NCI-H2227 treated with DMSO at 0.1 percent for 48 hours (cell line): Measurements from ENCODE around the gene EEF1A2.

ENCODE experiments used
- DNase-seq: peaks from one replicate; lab custom pipeline; 2025; lab: John Stamatoyannopoulos, UW

Gene EEF1A2

DNA sequence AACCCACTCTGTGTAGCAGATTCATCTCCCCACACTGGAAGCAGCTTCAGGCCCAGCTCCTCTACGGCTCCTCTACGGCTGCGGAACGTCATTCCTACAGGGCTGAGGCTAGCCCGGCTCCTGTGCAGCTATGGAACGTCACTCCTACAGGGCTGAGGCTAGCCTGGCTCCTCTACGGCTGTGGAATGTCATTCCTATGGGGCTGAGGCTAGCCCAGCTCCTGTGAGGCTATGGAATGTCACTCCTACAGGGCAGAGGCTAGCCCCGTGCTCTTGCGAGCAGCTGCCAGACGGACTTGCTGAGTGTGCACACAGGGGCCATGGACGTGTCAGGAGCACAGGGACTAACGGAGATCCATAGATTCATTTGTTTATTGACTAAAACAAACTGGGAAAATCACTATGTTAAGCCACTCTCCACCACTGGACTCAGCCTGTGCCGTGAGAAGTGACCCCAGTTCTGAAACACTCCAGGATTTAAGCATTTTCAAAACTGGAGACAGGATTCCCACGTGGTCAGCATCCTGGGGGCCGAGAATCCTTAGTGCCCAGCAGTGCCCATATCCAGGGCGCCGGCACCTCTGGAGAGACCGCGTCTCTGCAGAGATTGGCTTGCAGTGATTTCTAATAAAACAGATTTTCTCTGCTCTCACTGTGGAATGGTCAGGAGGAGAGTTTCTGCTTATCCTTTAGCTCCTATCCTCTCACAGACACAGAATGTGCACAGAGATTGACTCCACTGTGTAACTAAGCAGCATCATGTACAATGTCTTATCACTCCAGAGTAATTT is 31.4 kb downstream of the EEF1A2 start:
- DNase-seq = no peak

DNA sequence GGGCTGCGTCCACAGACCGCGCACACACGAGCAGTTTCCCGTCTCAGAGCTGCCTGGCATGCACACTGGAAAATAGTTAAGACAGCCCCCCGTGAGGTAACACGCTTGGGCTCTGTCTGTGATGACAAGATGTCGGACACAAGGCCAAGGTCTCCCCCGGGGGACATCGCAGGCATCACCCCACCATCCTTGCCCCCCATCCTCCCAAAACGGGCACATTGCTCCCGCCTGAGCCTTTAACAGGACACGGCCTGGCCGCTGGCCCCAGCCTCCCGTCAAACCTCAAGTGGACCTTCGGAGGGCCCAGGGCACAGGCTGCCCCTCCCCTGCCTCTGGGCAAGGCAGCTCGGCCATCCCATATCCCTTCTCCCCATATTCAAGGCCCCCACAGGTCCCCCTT is 32.0 kb downstream of the EEF1A2 start:
- DNase-seq = no peak

DNA sequence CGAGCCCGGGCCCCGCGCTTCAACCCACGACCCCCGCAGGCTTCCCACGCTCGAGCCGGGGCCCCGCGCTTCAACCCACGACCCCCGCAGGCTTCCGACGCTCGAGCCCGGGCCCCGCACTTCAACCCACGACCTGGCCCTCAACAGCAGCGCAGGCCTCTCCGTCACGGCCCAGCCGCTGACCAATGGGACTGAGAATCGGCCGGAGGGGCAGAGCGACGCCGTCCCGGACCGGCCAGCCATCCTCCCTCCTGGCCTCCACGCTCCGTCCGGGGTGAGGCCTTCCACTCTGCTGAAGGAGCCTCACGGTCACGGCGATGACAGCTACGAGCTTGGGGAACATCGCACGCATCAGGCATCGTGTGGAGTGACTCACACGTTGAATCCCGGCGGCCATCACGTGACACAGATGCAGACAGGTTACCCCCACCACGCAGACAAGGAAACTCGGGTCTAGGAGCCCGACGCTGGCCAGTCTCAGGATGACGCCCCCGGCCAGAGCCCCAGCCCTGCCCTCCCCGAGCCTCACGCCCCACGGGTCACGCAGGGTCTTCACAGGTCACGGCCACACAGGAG is 32.5 kb downstream of the EEF1A2 start:
- DNase-seq = no peak

DNA sequence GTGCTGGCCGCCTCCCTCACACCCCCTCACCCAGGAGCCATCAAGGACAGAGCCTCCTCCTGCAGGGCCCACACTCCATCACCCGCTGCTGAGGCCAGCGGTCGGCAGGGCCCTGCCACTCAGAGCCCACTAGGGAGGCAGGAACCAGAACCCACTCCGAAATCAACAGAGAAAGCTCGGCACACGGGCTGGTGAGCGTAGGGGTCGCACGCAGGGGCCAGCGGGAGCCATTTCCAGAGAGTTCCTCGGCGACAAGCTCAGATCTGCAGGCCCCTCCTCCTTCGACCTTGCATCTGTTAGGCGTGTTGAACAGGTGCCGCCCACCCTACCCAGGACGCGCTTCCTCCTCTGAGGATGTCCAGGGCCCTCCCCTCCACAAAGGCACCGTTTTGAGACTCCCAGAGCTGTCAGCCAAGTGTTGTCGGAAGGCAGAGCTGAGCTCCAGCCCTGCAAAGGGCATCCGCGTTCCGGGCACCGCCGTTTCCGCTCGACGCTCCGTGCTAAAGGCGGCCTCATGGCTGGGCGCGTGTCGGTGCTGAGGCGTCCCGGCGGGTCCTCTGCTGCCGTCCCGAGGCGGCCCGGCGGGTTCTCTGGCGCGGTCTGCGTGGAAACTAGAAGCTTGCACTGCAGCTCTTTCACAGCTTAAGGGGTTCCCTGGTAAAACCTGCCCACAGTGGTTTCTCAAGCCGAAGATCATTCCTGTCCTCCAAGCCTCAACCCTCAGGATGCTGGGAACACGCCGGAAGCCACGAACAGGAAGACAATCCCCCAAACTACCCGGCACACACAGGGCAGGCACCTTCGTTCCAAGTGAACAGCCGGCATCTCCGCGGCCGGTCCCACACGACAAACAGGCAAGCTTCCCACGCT is 33.3 kb downstream of the EEF1A2 start:
- DNase-seq = no peak

DNA sequence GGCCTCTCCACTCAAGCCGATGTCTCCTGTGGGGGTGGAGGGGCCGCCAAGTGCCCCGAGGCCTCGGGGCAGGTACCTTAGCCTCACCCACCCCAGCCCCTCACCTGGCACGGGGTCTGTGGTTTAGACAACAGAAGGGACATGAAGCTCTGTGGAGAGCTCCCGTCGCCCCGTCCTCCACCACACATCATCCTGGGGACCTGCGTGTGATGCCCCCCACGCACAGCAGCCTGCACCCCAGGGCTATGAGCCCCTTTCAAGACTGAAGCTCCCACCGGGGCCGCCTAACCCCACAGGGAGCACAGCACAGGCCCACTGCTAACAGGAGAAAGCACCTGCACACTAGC is 34.6 kb downstream of the EEF1A2 start:
- DNase-seq = no peak

DNA sequence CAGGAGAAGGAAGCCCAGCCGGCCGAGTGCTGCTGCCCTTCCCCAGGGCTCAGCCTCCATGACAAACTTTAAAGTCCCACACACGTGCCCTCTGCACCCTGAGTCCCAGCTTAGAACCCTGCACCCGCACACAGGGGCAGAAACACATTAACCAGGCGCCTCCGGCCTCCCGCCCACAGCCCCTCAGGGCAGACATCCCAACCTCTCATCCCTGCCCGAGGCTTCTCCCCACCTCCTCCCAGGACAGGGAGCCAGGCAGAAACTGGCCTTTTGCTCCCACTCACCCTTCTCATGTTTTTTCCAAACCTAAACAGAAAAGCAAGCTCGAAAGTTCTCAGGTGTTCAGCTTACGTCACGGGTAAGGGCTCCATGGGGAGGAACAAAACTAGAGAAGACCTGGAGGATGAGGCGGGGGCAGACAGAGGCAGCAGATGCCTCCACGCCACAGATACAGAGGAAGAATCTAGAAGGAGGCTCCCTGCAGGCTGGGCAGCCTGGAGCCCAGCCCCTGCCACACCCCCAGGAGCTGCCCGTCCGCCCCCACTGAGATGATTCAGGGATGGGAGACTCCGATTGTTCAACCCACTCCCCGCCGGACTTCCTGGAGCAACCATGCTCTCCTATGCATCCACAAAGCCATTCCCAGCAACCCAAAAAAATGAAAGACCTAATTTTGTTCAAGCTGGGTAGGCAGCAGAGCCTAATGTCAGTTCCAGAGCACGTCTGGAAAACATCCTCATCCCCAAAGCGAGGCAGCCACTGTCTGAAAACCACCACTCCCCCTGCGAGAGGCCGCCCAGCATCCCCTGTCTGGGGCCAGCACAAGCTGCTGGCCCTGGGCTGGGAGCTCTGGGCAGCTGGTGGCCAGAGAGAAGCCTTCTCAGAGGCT is 35.2 kb downstream of the EEF1A2 start:
- DNase-seq = peak; percentile 25

DNA sequence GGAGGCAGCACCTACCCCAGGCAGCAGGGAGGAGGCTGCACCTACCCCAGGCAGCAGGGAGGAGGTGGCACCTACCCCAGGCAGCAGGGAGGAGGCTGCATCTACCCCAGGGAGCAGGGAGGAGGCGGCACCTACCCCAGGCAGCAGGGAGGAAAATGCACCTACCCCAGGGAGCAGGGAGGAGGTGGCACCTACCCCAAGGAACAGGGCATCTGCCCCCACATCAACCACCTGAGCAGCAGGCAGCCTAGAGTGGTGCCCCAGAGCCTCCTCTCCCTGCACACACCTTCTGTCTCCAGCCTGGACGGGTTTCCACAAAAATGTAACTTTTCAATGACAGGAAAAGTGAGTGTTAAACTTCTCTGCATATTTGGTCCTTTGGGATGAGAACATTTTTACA is 36.6 kb downstream of the EEF1A2 start:
- DNase-seq = no peak

DNA sequence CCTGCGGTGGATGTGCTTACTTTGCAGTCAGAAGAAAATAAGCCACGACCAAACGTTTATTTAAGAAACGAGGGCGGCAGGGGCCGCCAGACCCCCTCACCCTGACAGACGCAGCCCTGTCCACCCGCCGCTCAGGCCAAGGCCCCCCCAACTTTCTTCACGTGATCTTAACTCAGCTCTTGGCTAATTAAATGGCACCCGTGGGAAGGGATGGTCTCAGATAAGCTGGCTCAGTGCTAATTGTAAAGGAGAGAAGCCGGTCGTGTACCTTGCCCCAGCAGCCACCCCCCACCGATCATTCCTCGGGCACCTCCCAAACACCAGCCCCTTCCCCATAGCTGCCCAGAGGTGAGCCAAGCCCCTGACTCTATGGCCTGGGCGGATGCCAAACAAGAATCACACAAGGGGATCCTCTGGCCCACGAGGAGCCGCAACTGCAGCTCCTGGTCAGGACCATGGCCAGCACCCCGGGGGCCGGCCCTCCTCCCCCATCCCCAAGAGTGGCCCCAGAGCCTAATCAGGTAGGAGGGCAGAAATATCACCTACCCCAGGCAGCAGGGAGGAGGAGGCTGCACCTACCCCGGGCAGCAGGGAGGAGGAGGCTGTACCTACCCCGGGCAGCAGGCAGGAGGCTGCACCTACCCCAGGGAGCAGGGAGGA is 37.6 kb downstream of the EEF1A2 start:
- no peak for DNase-seq

DNA sequence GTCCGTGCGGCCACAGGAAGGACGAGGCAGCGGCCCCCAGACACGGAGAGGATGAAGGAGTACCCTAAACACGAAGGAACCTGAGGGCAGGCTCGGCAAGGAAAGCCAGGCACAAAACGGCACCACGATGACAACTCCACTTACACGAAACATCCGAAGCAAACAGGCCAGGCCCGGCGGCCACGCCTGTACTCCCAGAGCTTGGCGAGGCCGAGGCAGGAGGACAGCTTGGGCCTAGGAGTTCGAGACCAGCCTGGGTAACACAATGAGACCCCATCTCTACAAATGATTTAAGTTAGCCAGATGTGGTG is 39.9 kb downstream of the EEF1A2 start:
- no peak for DNase-seq

DNA sequence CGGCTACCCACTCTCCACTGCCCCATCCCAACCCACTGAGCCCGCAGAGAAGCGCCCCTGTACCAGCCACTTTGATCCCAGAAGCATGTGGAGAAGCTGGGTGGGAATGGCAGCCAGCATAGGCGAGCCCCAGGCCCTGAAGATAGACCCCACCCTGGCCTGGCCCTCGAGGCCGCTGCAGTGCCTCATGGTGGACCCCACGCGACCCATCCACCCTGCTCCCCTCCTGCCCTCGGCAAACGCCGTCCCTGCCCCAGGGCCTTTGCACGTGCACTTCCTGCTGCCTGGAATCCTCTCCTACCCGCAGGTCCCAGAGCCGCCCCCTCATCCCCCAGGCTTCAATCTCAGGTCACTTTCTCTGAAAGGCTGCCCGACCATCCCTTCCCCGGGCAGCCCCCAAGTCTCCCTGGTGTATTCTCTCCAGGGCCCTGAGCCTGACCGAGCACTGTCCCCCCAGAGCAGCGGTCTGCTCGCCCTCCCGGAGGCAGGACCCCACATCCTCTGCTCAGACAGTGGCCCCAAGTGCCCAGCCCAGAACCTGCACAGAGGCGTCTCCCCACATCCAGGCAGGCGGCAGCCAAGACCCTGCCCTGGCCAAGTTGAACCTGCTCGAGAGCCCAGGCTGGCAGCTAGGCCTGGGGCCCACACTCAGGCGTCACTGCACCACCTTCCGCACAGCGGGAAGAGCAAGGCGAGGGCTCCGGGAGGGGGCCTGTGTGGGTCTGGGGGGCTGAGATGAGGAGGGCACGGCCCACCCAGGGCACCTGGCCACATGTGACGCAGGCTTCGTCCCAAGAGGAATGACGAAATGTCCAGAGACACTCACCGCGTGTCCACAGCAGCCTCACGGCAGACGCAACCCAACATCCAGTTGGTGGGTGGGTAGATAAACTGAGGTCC is 40.5 kb downstream of the EEF1A2 start:
- no peak for DNase-seq

DNA sequence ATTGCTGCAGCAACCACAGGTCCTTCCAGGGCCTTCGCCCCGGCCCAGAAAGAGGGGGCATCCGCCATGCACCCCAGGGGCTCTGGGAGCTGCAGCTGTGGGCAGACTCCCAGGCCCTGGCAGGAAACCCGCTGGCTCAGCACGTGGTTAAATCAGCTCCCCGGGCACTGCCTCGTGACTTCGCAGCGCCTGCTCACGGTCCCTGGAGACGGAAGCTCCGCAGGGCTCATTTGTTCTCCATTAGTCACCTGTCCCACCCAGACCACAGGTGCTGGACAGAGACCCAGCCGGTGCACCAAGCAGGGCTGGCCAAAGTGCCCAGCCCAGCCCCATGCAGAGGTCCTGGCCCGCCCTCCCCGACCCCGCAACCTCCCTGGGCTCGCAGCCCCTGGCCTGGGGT is 41.1 kb downstream of the EEF1A2 start:
- DNase-seq = no peak

DNA sequence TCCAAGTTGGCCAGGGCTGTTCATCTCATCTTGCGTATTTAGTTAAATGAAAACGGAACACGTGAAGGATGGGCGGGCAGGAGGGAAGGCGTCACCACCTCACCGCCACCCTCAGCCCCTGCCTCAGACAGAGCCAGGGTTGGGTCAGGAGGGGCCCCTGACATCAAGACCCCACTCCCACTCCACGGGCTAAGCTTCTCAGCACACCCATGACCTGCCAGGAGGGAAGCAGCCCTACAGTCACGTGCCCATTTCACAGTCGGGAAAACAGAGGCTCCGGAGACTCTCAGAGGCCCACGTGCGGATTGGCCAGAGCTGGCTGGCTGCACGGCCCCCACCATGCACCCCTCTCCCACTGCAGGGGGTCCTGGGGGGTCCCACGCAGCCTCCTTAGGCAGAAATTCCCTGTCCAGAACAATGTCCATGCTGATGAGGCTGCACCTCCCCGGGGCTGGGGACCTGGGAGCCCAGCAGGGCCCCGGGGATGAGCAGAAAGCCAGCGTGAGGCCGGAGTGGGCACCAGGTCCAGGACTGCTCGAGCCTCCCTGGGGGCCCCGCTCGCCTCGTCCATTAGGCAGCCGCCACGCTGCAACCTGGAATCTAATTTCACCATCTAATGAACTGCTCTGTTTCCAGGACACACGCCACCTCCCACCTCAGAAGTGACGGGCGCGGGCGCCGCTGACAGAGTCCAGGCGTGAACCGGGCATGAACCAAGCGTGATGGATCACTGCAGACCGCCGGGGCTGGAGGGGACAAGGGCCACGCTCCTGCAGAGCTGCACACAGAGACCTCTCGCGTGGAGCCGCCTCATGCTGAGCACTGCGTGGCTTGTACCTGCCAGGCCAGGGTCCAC is 42.2 kb downstream of the EEF1A2 start:
- peak; percentile 13 for DNase-seq

DNA sequence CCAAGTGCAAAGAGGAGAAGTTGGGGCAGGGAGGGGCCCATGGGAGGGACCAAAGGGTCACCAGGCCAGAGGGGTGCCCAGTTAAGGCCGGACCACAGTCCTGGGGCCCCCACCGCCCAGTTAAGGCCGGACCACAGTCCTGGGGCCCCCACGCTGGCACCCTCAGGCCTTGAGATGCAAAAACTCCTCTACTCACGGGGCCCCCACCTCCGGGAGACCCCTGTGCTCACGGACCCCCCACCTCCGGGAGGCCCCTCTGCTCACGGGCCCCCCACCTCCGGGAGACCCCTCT is 43.4 kb downstream of the EEF1A2 start:
- DNase-seq = no peak

DNA sequence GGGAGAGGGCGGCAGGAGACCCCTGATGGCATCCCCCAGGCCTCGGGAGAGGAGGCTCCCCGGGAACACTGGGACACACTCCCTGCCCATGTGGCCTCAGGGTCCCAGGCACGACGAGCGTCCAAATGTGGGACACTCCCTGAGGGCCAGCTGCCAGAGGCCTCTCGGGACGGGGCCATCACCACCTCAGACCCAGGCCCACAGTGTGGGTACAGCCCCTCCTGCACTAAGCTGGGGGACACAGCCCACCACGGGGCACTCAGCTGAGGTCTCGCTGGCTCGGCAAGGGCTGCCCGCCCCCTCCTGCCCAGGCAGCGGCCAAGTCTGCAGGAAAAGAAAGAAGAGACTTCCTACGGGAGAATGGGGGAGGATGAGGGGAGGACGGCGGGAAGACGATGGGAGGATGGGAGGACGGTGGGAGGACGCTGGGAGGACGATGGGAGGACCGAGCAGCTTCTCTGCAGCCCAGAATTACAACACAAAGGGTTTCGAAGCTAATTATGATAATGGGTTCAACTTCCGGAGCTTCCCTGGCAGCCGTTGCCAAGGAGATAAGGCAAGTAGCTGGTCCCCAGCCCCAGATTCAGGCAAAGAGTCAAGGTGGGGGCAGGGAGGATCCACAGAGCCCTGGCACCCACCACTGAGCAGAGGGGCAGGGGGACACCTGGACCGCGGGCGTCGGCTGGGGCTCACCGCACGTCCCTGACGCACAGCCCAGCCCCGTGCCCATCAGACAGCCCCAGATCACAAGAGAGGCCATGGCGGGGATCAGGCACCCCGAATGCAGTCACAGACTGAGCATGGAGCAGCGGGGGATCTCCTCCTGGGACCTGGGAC is 43.9 kb downstream of the EEF1A2 start:
- peak; percentile 89 for DNase-seq

DNA sequence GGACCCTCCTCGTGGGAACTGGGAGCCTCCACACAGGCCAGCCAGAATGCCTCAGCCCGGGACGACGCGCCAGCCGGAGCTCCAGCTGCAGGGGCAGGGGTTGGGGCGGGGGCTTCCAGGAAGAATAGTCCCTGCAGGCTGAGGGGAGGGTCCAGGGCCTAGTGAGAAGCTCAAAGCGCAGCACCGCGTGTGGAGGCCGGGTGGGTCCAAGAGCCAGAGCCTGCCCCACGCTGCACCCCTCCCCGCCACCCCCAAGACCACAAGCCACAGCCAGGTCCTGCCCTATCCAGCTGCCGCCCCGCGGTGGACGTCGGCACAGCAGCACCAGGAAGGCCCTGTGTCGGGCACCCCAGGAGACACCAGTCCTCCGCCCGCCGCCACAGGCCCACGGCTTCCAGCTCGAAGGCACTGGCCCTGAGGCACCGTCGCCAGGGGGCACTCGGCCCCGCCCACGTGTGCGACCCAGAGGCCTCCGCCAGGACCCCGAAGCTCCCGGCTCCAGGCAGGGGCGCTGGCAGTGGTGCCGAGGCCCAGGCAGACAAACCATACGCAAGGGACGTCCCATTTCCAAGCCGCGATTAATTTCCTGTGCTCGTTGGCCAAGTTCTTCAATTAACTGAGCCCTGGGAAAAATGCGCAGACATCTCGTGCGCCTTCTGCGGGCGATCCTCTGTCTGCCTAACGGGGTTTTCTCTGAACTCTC is 45.9 kb downstream of the EEF1A2 start:
- no peak for DNase-seq

DNA sequence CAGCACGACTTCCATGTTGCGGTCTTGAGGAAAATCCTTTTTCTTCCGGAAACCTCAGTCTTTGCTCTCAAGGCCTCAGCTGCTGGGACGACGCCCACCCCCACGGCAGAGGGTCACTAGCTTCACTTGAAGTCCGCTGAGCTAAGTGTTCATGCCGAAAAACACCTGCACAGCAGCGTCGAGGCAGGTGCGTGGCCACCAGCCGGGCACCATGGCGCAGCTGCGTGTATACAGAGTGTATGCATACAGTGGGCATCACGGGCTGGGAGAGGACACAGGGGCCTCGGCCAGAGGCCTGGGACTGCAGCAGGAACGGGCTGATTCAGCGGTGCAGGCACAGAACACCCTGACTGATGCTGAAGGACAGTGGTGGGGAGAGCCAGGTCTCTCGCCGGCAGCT is 46.5 kb downstream of the EEF1A2 start:
- no peak for DNase-seq

DNA sequence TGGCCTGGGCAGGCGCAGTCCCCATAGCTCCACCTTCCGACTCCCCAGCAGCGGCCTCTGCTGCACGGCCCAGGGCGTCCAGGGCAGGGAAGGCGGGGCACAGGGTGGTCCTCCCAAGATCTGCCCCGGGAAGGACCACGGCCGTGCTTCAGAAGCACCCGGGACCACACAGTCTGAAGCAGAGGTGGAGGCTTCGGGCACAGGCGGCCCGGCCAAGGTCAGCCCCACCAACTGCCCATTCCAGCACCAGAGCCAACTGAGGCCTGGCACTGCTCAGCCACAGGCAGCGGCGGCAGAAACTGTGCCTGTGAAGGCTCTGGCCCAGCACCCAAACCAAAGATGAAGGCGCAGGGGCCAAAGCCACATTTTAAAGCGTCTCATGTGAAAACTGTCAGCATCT is 47.1 kb downstream of the EEF1A2 start:
- no peak for DNase-seq
